Suprapubic skin (tissue), 3 donors: Measurements from ENCODE around the gene TAAR1.

Experiments
- CTCF ChIP-seq, 2 donors: fragments of 200-600 bp in 1 of 2; fragments of 450-650 bp in 1 of 2; sonication (generic) in 1 of 2; IDR thresholded peaks; one replicate each; pipeline ENCODE4 v1.5.1; 2016 to 2019; ENCODE audit warnings: antibody characterized with exemption in 2 of 2, mild to moderate bottlenecking in 1 of 2, moderate library complexity in 1 of 2
- EP300 ChIP-seq: sonication (generic); formaldehyde crosslinking; IDR thresholded peaks from one replicate; pipeline ENCODE4 v1.6.1; 2017; ENCODE audit warnings: antibody characterized with exemption

DNA sequence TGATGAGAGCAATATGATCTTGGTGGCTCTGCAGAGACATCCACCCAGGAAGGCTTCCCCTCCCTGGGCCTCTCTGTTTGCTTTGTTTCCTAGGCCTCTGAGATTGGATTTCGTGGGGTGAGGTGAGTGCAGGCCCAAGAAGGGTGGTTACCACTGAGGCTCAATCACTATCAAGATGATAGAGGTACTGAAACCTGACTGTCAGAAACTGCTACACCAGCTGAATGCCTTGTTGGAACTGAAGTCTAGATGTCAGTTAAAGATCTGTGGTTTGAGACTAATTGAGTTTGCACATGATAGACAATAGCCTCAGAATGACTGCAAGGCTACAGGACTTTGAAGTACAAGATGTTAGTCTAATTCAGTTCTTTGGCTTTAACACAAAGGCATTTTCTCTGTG lies 39.6 kb upstream of the TAAR1 start:
- TF ChIP-seq EP300 = no peak
- TF ChIP-seq CTCF (IDR thresholded peaks at IDR 0.05) = no peak
